SK-N-SH (cell line): ENCODE measurements around the gene JCHAIN. TPM values are rescaled to one million over a fixed set of nuclear protein-coding genes. Genes with fewer than 3 reads are reported as not detected.

Source experiments
- CTCF ChIA-PET: fragments of 300-600, 350-600 bp; formaldehyde crosslinking; extraction: SDS; loops from one replicate; lab custom pipeline; 2021; lab: Yijun Ruan, JAX
- POLR2A ChIA-PET: fragments of 350-600 bp; sonication (Branson Sonifier 250); formaldehyde crosslinking; extraction: SDS; loops from one replicate; lab custom pipeline; 2020; ENCODE audit warnings: antibody characterized with exemption, inconsistent platforms; lab: Yijun Ruan, JAX
- DNase-seq: peaks from one replicate; pipeline ENCODE4 v3.0.0; 2012
- H2AFZ ChIP-seq: fragments of 200-600 bp; sonication (generic); 2 replicates; pipeline ENCODE4 v1.8.1; 2016; ENCODE audit warnings: antibody characterized with exemption, mild to moderate bottlenecking, low read depth
- H3F3A ChIP-seq: fragments of 200-600 bp; sonication (generic); replicated peaks from 2 replicates; pipeline ENCODE3; 2016; ENCODE audit warnings: antibody characterized with exemption, mild to moderate bottlenecking; ENCODE audit not compliant: insufficient read depth
- H3K27ac ChIP-seq, 2 experiments: fragments of 200-500 bp in 1 of 2; fragments of 200-600 bp in 1 of 2; sonication (Bioruptor generic) in 1 of 2; sonication (generic), shearing (Covaris generic) in 1 of 2; 2 replicates each; pipeline versions ENCODE4 v1.5.1 to v1.6.1; 2014 to 2016; ENCODE audit warnings: low read depth in 2 of 2, inconsistent platforms in 1 of 2, low read length in 1 of 2, mild to moderate bottlenecking in 1 of 2, mixed read lengths in 1 of 2
- H3K27me3 ChIP-seq: fragments of 200-600 bp; sonication (generic), shearing (Covaris generic); 2 replicates; pipeline ENCODE4 v1.6.1; 2016; ENCODE audit warnings: mixed run types; ENCODE audit not compliant: insufficient read depth
- H3K36me3 ChIP-seq, 2 experiments: fragments of 200-500 bp in 1 of 2; fragments of 200-600 bp in 1 of 2; sonication (Bioruptor generic) in 1 of 2; sonication (generic) in 1 of 2; replicated peaks in 1 of 2; 2 replicates each; pipeline versions ENCODE3 to v1.5.1; 2014 to 2016; ENCODE audit warnings: low read length in 1 of 2, mild to moderate bottlenecking in 1 of 2; ENCODE audit not compliant: insufficient read depth in 2 of 2, control insufficient read depth in 1 of 2
- H3K4me1 ChIP-seq, 2 experiments: fragments of 200-500 bp in 1 of 2; fragments of 200-600 bp in 1 of 2; sonication (Bioruptor generic) in 1 of 2; sonication (generic), shearing (Covaris generic) in 1 of 2; 2 replicates each; pipeline versions ENCODE4 v1.5.1 to v1.6.1; 2014 to 2016; ENCODE audit warnings: low read depth in 1 of 2, low read length in 1 of 2, mixed run types in 1 of 2; ENCODE audit not compliant: insufficient read depth in 2 of 2, control insufficient read depth in 1 of 2
- H3K4me2 ChIP-seq: fragments of 200-600 bp; sonication (generic), shearing (Covaris generic); 2 replicates; pipeline ENCODE4 v1.6.1; 2017; ENCODE audit warnings: mixed run types
- H3K4me3 ChIP-seq, 2 experiments: fragments of 200-500 bp in 1 of 2; fragments of 200-600 bp in 1 of 2; sonication (Bioruptor generic) in 1 of 2; sonication (generic), shearing (Covaris generic) in 1 of 2; 2 replicates each; pipeline versions ENCODE4 v1.5.1 to v1.8.1; 2014 to 2016; ENCODE audit warnings: low read depth in 2 of 2, inconsistent platforms in 1 of 2, low read length in 1 of 2, mild to moderate bottlenecking in 1 of 2, mixed read lengths in 1 of 2, moderate library complexity in 1 of 2
- H3K79me2 ChIP-seq: fragments of 200-600 bp; sonication (generic); 2 replicates; pipeline ENCODE4 v1.8.1; 2017; ENCODE audit warnings: mild to moderate bottlenecking; ENCODE audit not compliant: insufficient read depth
- H3K9ac ChIP-seq: fragments of 200-600 bp; sonication (generic); 2 replicates; pipeline ENCODE4 v1.6.1; 2017; ENCODE audit warnings: mixed run types
- H3K9me2 ChIP-seq: fragments of 200-600 bp; sonication (generic); 2 replicates; pipeline ENCODE4 v1.6.1; 2017; ENCODE audit warnings: mixed run types
- H3K9me3 ChIP-seq: fragments of 200-600 bp; sonication (generic); 2 replicates; pipeline ENCODE4 v1.6.1; 2017; ENCODE audit warnings: mixed run types, mild to moderate bottlenecking, moderate library complexity
- H4K20me1 ChIP-seq: fragments of 200-600 bp; sonication (generic); 2 replicates; pipeline ENCODE4 v1.6.1; 2017; ENCODE audit warnings: mild to moderate bottlenecking, mixed run types; ENCODE audit not compliant: insufficient read depth
- CHD2 ChIP-seq: fragments of 150-350 bp; IDR thresholded peaks from 2 replicates; pipeline ENCODE4 v1.6.1; 2018; ENCODE audit warnings: low read length; ENCODE audit not compliant: partially characterized antibody
- CTCF ChIP-seq: fragments of 200-600 bp; sonication (generic); IDR thresholded peaks from 2 replicates; pipeline ENCODE4 v1.6.1; 2017; ENCODE audit warnings: antibody characterized with exemption, mild to moderate bottlenecking, moderate library complexity
- EP300 ChIP-seq, 2 experiments: IDR thresholded peaks; 2 replicates each; pipeline versions ENCODE4 v1.4.0 to v1.6.1; 2012; ENCODE audit warnings: borderline replicate concordance in 1 of 2, low read depth in 1 of 2, low read length in 1 of 2
- FOSL2 ChIP-seq: IDR thresholded peaks from 2 replicates; pipeline ENCODE4 v1.4.0; 2012; ENCODE audit warnings: low read depth, mild to moderate bottlenecking, moderate library complexity, borderline replicate concordance
- FOXJ3 ChIP-seq: sonication (generic); formaldehyde crosslinking; IDR thresholded peaks from 2 replicates; pipeline ENCODE4 v1.5.1; 2020; ENCODE audit warnings: mild to moderate bottlenecking, missing genetic modification reagents
- FOXM1 ChIP-seq: IDR thresholded peaks from 2 replicates; pipeline ENCODE4 v1.4.0; 2012; ENCODE audit warnings: low read depth, mild to moderate bottlenecking
- MAX ChIP-seq: IDR thresholded peaks from 2 replicates; pipeline ENCODE4 v1.4.0; 2012; ENCODE audit warnings: low read depth
- MXI1 ChIP-seq: IDR thresholded peaks from 2 replicates; pipeline ENCODE4 v1.6.1; 2012; ENCODE audit warnings: mild to moderate bottlenecking, low read depth, low read length, improper control_type of control experiment
- NRF1 ChIP-seq: IDR thresholded peaks from 2 replicates; pipeline ENCODE4 v1.6.1; 2012; ENCODE audit warnings: low read depth, mild to moderate bottlenecking, low read length
- PBX3 ChIP-seq: IDR thresholded peaks from 2 replicates; pipeline ENCODE4; 2012
- RCOR1 ChIP-seq: fragments of 150-350 bp; IDR thresholded peaks from 2 replicates; pipeline ENCODE4 v1.6.1; 2017; ENCODE audit warnings: antibody characterized with exemption, low read length
- RFX5 ChIP-seq: IDR thresholded peaks from 2 replicates; pipeline ENCODE4 v1.6.1; 2012; ENCODE audit warnings: mild to moderate bottlenecking, improper control_type of control experiment, low read length
- RXRA ChIP-seq: IDR thresholded peaks from 2 replicates; pipeline ENCODE4 v1.4.0; 2012; ENCODE audit warnings: low read depth, mild to moderate bottlenecking, borderline replicate concordance
- USF1 ChIP-seq: IDR thresholded peaks from 2 replicates; pipeline ENCODE4 v1.4.0; 2012; ENCODE audit warnings: low read depth, borderline replicate concordance
- USF2 ChIP-seq: fragments of 150-350 bp; IDR thresholded peaks from 2 replicates; pipeline ENCODE4 v1.6.1; 2017; ENCODE audit warnings: antibody characterized with exemption, low read length, low read depth, borderline replicate concordance
- YY1 ChIP-seq: IDR thresholded peaks from 2 replicates; pipeline ENCODE4 v1.4.0; 2012; ENCODE audit warnings: low read depth, mild to moderate bottlenecking
- WGBS: methylation state at CpG from one replicate; pipeline ENCODE4 v1.1.6; 2017; ENCODE audit warnings: low lambda C conversion rate; 5-methylcytosine and 5-hydroxymethylcytosine counted together
- polyA plus RNA-seq, 3 experiments: library from polyadenylated mRNA; depleted of rRNA; stranded (reverse); fragments of >200 nt; gene quantifications; 2 replicates each; pipeline ENCODE4 v1.2.3, GENCODE V29; 2012

Gene JCHAIN
- polyA plus RNA-seq, 1 of the 3 experiments (the other 2 are of a cell fraction): 1.1 TPM

- TF ChIP-seq FOSL2: no peak
- no peak for TF ChIP-seq USF1
- no peak for TF ChIP-seq FOXM1
- TF ChIP-seq, all 33 proteins: peak for 0
Measured at GRCh38 chr4:70706044-70706461, 39.7 kb upstream of the JCHAIN start (continued).

GRCh38 chr4:70705183-70706043 lies 39.1 kb upstream of the JCHAIN start:
- Histone ChIP-seq H2AFZ (peak overlapping the region; percentile 61), H3F3A (peaks cover 36% of the 10 kb centered on the region), H3K4me1 (peaks cover 4 to 11% of the 10 kb centered on the region in 2 experiments; a peak in 3 of 4 replicates), H4K20me1 (no peaks in the 10 kb centered on the region), H3K9me3 (no peaks in the 10 kb centered on the region), H3K4me2 (peak overlapping the region; percentile 71), H3K79me2 (peaks cover 49% of the 10 kb centered on the region), H3K27ac (peak overlapping the region; percentile 87 to 93), H3K36me3 (no peaks in the 10 kb centered on the region), H3K27me3 (no peaks in the 10 kb centered on the region), H3K4me3 (peak overlapping the region; percentile 79 to 80), H3K9me2 (no peaks in the 10 kb centered on the region), H3K9ac (peak overlapping the region; percentile 80)
- ChIA-PET POLR2A (interaction anchor here (0.7 to 3.0 kb wide), 6 partner anchors 13 to 288 kb away, joined by 4 to 20 read pairs (median 6); partner anchors contain the start of genes DCK, MOB1B, RUFY3 and UTP3), CTCF (interaction anchor here (0.8 to 4.8 kb wide), 9 partner anchors 13 to 132 kb away, joined by 3 to 48 read pairs (median 5); partner anchors contain the start of genes RUFY3 and UTP3)
- DNase-seq: peak; percentile 91
- WGBS: 1% methylated on average over 13 of the region's 86 CpGs
- TF ChIP-seq MAX (peak; percentile 91), USF1 (peak; percentile 62), RFX5 (no peak), MXI1 (peak; percentile 68)

GRCh38 chr4:70704931-70705182 lies 38.5 kb upstream of the JCHAIN start:
- no peaks in the 10 kb centered on the region for H3K9me2 ChIP-seq
- no peaks in the 10 kb centered on the region for H4K20me1 ChIP-seq
- peak overlapping the region; percentile 79 to 80 for H3K4me3 ChIP-seq
- peaks cover 36% of the 10 kb centered on the region for H3F3A ChIP-seq
- peaks cover 4 to 11% of the 10 kb centered on the region in 2 experiments; a peak in 3 of 4 replicates for H3K4me1 ChIP-seq
- H3K79me2 ChIP-seq: peaks cover 44% of the 10 kb centered on the region
- peak overlapping the region; percentile 80 for H3K9ac ChIP-seq
- no peaks in the 10 kb centered on the region for H3K9me3 ChIP-seq
- DNase-seq: no peak
- peak overlapping the region; percentile 98; the same call in 1 of the 2 replicates for H2AFZ ChIP-seq
- ChIA-PET CTCF (interaction anchor here (1.4 to 4.8 kb wide), 6 partner anchors 14 to 132 kb away, joined by 3 to 48 read pairs (median 8); partner anchors contain the start of genes RUFY3 and UTP3), POLR2A (interaction anchor here (1.1 to 3.0 kb wide), 5 partner anchors 13 to 288 kb away, joined by 5 to 20 read pairs (median 7); partner anchors contain the start of genes DCK, MOB1B, RUFY3 and UTP3)
- peak overlapping the region; percentile 87 to 93 for H3K27ac ChIP-seq
- no peaks in the 10 kb centered on the region for H3K36me3 ChIP-seq
- peak overlapping the region; percentile 71; the same call in 1 of the 2 replicates for H3K4me2 ChIP-seq
- 2% methylated on average over 9 of the region's 39 CpGs for WGBS
- no peaks in the 10 kb centered on the region for H3K27me3 ChIP-seq
- TF ChIP-seq RFX5 (no peak), NRF1 (no peak), USF2 (no peak), MAX (no peak), YY1 (no peak), RXRA (no peak), FOXJ3 (CRISPR knock-in tag) (no peak), CHD2 (no peak), EP300 (IDR thresholded peaks at IDR 0.05; ENCODE audit: borderline replicate concordance in 1 of 2, low read depth in 1 of 2, low read length in 1 of 2) (no peak), FOSL2 (no peak), PBX3 (no peak), CTCF (no peak), MXI1 (no peak), RCOR1 (no peak)
